ENCODE results near the gene SYNGR1.

SYNGR1 gene

GRCh38 chr22:39432361-39432811 lies 82.6 kb downstream of the SYNGR1 start:
- DNase-seq = no peak

DNA sequence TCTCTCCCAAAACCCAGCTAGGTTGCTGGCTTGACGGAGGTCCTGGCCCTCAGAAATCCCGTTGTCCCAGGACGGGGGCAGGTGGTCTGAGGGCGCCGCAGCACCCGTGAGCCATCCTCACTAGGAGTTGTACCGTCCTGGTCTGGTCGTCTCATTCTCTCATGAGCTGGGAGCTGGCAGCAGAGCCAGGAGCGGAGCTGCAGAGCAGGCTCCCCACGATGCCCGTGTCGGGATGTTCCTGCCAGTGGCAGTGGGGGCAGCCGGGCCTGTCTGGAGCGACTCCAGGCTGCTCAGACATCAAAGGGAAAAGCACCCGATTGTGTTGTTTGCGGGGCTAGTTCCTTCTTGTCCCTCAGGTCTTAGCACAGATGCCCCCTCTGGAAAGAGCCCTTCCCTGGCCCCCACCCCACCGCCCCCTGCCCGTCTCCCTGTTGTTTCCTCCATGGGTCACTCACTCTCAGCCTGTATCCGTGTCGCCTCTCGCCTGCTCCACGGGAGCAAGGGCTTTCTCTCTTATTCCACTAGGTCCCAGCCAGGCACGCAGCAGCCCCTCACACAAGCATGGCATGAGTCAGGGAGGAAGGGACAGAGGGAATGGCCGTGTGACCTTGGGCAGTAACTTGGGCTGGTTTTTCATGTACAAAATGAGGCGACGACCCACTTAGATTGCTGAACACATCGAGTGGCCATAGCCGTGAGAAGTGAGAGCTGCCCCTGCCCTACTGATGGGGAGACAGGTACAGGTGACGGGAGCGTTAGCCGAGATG lies 83.9 kb downstream of the SYNGR1 start:
- DNase-seq = no peak

DNA sequence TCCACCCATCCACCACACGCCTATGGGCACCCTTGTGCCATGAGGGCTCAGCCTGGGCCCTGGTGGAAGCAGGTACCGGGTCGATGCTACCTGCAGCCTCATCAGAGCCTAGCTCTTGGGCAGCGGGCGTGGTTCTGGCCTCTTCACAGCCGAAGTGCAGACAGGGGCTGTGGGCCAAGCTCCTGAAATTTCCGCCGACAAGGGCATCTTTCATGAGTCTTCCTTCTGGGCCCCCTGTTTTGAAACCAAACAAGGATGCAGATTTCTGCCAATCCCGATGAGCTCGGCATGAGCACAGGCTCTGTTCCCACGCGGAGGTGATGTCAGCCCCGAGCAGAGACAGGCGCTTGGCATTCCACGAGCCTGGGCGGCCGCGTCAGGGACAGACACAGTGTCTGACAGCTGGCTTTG lies 84.5 kb downstream of the SYNGR1 start:
- DNase-seq = no peak

DNA sequence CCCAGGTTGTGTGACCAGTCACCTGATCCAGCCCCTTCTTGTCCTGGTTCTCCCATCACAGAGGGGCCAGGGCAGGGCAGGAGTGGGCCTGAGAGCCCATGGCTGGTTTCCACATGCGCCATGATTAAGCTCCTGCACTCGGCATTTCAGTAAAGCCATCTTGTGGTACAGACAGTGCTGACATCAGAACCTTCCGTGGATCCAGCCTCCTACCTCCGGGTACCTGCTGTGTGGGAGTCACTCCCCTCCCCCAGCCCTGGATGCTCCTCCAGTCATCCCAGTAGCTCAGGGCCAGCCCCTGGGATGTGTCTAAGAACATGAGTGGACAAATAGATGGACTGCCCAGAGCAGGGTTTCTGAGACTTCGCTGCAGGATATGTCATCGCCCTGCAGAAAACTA lies 84.9 kb downstream of the SYNGR1 start:
- no peak for DNase-seq
